Measurements from ENCODE around the gene NELL1. TPM values are rescaled to one million over a fixed set of nuclear protein-coding genes. Genes with fewer than 3 reads are reported as not detected.

The NELL1 gene
- polyA plus RNA-seq, 1 experiment = not detected

- no peak for DNase-seq (ENCODE audit: low read depth, low spot score)
- no peak for TF ChIP-seq CTCF (IDR thresholded peaks at IDR 0.05; ENCODE audit: low read depth, low read length)
- H3K27ac ChIP-seq (ENCODE audit: low read depth, low read length) = no peak overlapping the region
- ChIA-PET CTCF (no interaction called here), POLR2A (no interaction called here)
- H3K9me3 ChIP-seq (ENCODE audit: control insufficient read depth, insufficient read depth, low read length) = peaks cover 14% of the 10 kb centered on the region
- H3K27me3 ChIP-seq (ENCODE audit: control insufficient read depth, insufficient read depth, low read length) = no peaks in the 10 kb centered on the region
- H3K4me3 ChIP-seq (ENCODE audit: low read depth, low read length) = no peak overlapping the region
These were observed 814.7 kb downstream of the NELL1 start for GRCh38 chr11:21484039-21484438.

- ChIA-PET CTCF (no interaction called here), POLR2A (no interaction called here)
- no peak overlapping the region for H3K27ac ChIP-seq (ENCODE audit: low read depth, low read length)
- H3K27me3 ChIP-seq (ENCODE audit: control insufficient read depth, insufficient read depth, low read length) = no peaks in the 10 kb centered on the region
- H3K4me3 ChIP-seq (ENCODE audit: low read depth, low read length) = no peak overlapping the region
- no peak for TF ChIP-seq CTCF (IDR thresholded peaks at IDR 0.05; ENCODE audit: low read depth, low read length)
- no peak for DNase-seq (ENCODE audit: low read depth, low spot score)
- peaks cover 14% of the 10 kb centered on the region for H3K9me3 ChIP-seq (ENCODE audit: control insufficient read depth, insufficient read depth, low read length)
These were observed 815.6 kb downstream of the NELL1 start for GRCh38 chr11:21485006-21485405.

GRCh38 chr11:21485426-21485825, 816.0 kb downstream of the NELL1 start:
- Histone ChIP-seq H3K9me3 (ENCODE audit: control insufficient read depth, insufficient read depth, low read length) (peaks cover 14% of the 10 kb centered on the region), H3K27me3 (ENCODE audit: control insufficient read depth, insufficient read depth, low read length) (no peaks in the 10 kb centered on the region), H3K27ac (ENCODE audit: low read depth, low read length) (no peak overlapping the region), H3K4me3 (ENCODE audit: low read depth, low read length) (no peak overlapping the region)
- no peak for DNase-seq (ENCODE audit: low read depth, low spot score)
- TF ChIP-seq CTCF (IDR thresholded peaks at IDR 0.05; ENCODE audit: low read depth, low read length) = no peak
- ChIA-PET CTCF (no interaction called here), POLR2A (no interaction called here)

- Histone ChIP-seq H3K27me3 (ENCODE audit: control insufficient read depth, insufficient read depth, low read length) (no peaks in the 10 kb centered on the region), H3K27ac (ENCODE audit: low read depth, low read length) (no peak overlapping the region), H3K4me3 (ENCODE audit: low read depth, low read length) (no peak overlapping the region), H3K9me3 (ENCODE audit: control insufficient read depth, insufficient read depth, low read length) (peaks cover 14% of the 10 kb centered on the region)
- no peak for TF ChIP-seq CTCF (IDR thresholded peaks at IDR 0.05; ENCODE audit: low read depth, low read length)
- no peak for DNase-seq (ENCODE audit: low read depth, low spot score)
- CTCF ChIA-PET = no interaction called here
- POLR2A ChIA-PET = no interaction called here
These were observed 820.2 kb downstream of the NELL1 start for GRCh38 chr11:21489416-21490115.

GRCh38 chr11:21492931-21493330, 823.5 kb downstream of the NELL1 start:
- no peak overlapping the region for H3K27ac ChIP-seq (ENCODE audit: low read depth, low read length)
- ChIA-PET CTCF (no interaction called here), POLR2A (no interaction called here)
- TF ChIP-seq CTCF (IDR thresholded peaks at IDR 0.05; ENCODE audit: low read depth, low read length) = no peak
- H3K9me3 ChIP-seq (ENCODE audit: control insufficient read depth, insufficient read depth, low read length) = peaks cover 3% of the 10 kb centered on the region; the same call in 1 of the 2 replicates
- no peak overlapping the region for H3K4me3 ChIP-seq (ENCODE audit: low read depth, low read length)
- DNase-seq (ENCODE audit: low read depth, low spot score) = no peak
- no peaks in the 10 kb centered on the region for H3K27me3 ChIP-seq (ENCODE audit: control insufficient read depth, insufficient read depth, low read length)
